Esophagus squamous epithelium (tissue), 4 donors: ENCODE measurements around the gene GTPBP3.

ENCODE experiments used
- POLR2A ChIP-seq, 4 donors: fragments of 450-650 bp; IDR thresholded peaks; one replicate each; pipeline ENCODE4 v1.6.1; 2017; ENCODE audit warnings: antibody characterized with exemption in 4 of 4, mild to moderate bottlenecking in 4 of 4, moderate library complexity in 3 of 4
- TF ChIP-seq, protein P1 (sequence below), 6 experiments: fragments of 450-650 bp in 4 of 6; fragments of 200-600 bp in 2 of 6; sonication (generic) in 2 of 6; IDR thresholded peaks; one replicate each; pipeline ENCODE4 v1.5.1; 2016 to 2019; ENCODE audit warnings: antibody characterized with exemption in 6 of 6, mild to moderate bottlenecking in 4 of 6, moderate library complexity in 4 of 6

DNA sequence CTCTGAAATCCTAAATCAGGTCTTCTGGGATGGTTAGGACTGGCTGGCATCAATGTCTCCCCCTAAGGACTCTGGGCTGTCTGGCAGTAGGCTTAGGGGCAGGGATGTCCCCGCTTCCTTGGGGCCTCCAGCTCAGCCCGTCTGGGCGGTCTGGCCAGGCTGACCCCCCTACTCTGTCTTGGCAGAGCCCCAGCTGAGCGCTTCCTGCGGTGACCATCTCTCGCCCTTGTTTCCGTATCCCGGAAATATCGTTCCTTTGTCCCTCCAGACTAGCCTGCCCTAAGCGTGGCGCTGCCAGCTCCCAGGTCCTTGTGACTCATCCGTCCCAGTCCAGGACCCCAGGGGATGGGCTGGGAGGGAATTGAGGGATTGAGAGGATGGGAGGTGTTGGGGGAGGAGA is 11.3 kb downstream of the GTPBP3 start:
- TF ChIP-seq, protein P1, sequence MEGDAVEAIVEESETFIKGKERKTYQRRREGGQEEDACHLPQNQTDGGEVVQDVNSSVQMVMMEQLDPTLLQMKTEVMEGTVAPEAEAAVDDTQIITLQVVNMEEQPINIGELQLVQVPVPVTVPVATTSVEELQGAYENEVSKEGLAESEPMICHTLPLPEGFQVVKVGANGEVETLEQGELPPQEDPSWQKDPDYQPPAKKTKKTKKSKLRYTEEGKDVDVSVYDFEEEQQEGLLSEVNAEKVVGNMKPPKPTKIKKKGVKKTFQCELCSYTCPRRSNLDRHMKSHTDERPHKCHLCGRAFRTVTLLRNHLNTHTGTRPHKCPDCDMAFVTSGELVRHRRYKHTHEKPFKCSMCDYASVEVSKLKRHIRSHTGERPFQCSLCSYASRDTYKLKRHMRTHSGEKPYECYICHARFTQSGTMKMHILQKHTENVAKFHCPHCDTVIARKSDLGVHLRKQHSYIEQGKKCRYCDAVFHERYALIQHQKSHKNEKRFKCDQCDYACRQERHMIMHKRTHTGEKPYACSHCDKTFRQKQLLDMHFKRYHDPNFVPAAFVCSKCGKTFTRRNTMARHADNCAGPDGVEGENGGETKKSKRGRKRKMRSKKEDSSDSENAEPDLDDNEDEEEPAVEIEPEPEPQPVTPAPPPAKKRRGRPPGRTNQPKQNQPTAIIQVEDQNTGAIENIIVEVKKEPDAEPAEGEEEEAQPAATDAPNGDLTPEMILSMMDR (IDR thresholded peaks at IDR 0.05) = no peak
- TF ChIP-seq POLR2A (IDR thresholded peaks at IDR 0.05) = no peak
